ENCODE data around the gene DYNAP.

Gene DYNAP

GRCh38 chr18:54641734-54642133, 50.7 kb downstream of the DYNAP start:
- no peak for DNase-seq (ENCODE audit: low spot score)

DNA sequence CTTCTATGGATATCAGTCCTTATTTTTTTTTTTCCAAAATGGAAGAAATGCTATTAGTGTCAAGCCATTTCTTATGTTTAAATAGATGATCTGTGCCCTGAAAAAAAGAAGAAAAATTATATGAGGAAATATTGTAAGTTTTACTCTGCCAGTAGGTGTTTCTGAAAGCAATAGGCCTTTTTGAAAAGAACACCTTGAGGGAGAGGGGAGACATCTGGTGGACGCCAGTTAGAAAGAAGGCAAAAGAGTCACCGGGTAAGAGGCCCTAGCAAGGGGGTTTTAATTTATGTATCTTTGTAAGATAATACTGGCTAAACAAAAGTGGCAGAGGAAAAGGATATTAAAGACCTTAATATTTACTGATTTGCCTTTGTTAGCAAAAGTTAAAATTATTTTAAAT, 56.1 kb downstream of the DYNAP start:
- DNase-seq (ENCODE audit: low spot score) = no peak
